HPDE6-E6E7 (cell line): ENCODE data around the gene NUP188.
A peak's percentile ranks its signal among the peaks of the same experiment; 100 is the strongest.
"Not testable (repeated sequence)": the region's sequence is repeated elsewhere in the genome, so short reads cannot be mapped to it uniquely, and the experiment has no call there.

Experiments used
- DNase-seq: peaks from one replicate; pipeline ENCODE4 v3.0.0; 2011; ENCODE audit warnings: missing footprints; ENCODE audit errors: extremely low spot score

NUP188 gene

DNA sequence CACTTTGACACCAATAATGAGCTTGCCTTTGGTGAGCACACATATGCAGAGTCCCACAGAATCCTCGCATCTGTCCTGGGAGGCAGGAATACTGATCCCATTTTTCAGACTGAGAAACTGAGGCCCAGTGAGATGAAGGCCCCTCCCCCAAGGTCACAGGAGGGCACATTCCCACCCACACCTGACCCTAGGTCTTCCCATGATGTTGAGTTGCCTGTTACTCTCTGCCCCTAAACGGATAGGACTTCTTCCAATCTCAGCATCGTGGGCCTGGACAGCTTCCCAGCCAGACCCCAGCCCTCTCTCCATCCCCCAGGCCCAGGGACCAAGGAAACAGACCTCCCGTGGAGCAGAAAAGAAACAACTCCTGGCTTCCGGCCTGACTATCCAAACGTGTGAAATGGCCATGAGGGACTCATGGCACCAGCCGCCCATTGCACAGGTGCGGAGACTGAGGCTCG, 79.8 kb downstream of the NUP188 start:
- no peak for DNase-seq

DNA sequence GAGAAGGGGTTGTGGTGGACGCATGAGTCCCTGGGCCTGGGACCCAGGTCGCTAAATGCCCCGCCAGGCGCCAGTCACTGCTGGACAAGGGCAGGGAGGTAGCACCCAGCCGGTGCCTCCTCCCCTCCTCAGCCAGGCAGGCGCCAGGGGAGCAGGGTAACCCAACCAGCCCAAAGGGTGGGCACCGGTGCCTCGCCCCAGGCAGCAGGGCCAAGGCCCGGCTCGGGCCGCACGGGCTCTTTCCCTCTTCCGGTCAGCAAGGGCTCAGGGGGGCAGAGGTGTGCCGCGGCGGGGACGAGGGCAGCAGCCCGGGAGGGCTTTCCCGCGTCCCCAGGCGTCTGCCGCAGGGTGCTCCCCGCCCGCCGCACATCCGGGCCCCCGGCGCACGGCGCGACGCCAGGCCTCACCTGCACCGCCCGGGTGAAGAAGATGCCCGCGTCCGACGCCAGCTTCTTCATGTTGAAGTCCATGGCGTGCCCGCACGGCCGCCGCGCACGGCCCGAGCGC, 80.2 kb downstream of the NUP188 start:
- DNase-seq: peak; percentile 47

DNA sequence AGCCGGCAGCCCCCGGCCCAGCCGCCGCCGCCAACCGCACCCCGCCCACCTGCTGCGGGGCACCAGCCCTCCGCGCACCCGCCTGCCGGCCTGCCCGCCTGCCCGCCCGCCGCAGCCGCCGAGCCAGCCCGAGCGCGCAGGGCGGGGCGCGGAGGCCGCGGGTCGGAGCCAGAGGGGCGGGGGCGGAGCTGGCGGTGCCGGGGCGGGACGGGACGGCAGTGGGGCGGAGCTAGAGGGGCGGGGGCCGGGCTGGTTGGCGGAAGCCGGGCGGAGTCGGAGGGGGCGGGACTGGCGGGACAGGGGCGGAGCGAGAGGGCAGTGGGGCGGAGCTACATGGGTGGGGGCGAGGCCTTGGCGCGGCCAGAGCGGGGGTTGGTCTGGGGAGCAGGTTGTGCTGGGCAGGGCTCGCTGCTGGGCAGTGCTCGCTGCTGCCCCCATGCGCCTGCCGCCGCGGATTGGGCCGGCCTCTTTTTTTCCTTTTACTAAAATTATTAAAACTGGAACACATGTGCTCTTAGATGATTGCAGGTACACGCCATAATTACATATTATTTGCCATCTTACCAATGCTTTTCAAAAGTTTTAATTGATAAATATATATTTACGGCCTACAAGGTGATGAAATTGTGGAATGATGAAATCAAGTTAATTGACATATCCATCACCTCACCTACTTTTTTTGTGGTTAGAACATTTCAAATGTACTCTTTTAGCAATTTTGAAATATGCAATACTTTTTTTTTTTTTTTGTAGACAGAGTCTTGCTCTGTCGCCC, 80.9 kb downstream of the NUP188 start, which contains the start of gene SH3GLB2:
SH3GLB2 (minus strand) TSS at position 140 of the 775 bp plus-strand sequence. CDS start 177 bp downstream, outside the sequence.
- peak; percentile 89 for DNase-seq

DNA sequence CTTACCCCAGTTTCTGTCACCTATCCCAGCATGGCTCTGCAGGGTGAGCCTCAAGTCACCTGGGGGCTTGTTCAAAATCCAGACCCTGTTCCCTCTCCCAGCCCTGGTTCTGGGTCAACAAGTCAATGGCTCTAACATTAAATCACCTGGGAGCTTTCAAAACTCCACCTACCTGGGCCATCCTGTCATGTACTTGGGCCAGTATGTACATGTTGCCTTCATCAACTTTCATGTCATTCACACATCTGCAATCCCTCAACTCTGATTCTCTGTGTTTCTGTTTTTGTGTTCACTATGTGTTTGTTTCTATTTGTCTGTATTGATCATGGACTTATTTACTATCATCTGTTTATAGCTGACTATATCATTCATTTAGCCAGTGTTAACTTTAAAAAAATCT, 82.7 kb downstream of the NUP188 start:
- DNase-seq: peak; percentile 36

DNA sequence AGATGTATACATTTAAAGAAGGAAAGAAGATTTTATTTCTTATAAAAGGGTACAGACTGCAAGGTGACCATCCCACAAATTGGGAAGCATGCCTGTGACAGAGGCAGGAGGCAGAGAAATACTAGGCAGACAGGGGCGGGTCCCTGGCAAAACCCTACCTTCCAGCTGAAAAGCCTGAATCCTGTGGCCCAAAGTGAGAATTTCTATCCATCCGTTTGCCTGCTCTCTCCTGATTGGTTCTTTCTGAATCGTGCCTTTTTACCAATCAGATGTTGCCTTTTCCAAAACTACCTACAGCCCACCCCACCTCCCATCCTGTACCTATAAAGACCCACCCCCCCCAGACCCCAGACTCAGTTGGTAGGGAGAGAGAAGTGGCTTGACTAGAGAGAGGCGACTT, 84.0 kb downstream of the NUP188 start:
- no peak for DNase-seq

DNA sequence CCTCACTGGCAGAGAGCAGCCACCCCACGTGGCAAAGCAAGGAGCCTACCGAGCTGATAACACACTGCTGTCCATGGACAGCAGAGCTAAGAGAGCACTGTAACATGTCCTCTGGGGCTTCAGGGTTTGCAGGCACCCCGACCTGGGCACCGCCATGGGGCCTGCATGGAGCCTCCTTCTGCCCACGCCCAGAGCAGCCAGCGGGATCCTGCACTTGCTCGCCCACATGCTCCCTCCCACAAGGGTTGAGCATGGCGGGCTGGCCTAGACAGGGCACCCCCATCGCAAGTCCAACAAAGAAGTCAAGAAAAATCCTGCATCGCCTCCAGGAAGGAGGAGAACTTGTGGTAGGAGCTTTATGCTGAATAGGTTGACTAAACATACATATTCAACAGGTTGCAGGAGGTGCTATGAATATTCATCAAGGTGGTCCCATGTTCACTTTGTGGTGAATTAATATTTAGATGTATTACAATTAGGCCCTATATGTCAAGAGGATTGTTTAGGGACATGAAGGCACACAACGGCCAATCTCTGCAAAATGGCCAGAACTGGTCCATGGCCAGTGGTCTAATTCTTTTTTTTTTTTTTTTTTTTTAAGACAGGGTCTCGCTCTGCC, 85.2 kb downstream of the NUP188 start:
- DNase-seq: no peak

DNA sequence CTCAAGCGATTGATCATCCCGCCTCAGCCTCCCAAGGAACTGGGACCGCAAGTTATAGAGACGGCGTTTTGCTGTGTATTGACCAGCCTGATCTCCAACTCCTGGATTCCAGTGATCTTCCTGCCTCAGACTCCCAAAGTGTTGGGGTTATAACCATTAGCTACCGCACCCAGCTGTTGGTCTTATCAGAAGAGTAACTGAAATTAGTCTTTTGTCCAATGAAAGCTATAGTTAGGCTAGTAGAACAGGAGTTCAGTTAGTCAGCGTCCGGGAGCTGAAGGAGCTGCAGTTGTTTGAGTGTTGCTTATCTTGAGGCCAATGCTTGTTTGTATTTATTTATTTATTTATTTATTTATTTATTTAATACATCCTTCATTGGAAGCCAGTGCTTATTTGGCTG, 85.7 kb downstream of the NUP188 start:
- DNase-seq: no peak

DNA sequence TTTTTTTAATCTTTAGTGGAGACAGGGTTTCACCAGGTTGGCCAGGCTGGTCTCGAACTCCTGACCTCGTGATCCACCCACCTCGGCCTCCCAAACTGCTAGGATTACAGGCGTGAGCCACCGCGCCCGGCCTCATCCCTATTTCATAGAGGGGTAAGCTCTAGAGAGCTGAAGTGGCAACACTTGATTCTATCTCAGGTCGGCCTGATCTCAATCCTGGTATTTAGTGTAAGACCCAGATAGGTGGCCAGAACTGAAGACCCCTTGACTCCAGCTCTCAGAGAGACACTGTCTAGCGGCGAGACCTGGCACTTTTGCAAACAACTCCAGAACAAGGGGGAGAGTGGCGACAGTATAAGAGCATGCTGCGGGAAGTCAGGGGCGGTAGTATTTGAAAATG, 88.3 kb downstream of the NUP188 start:
- DNase-seq: not testable (repeated sequence)

DNA sequence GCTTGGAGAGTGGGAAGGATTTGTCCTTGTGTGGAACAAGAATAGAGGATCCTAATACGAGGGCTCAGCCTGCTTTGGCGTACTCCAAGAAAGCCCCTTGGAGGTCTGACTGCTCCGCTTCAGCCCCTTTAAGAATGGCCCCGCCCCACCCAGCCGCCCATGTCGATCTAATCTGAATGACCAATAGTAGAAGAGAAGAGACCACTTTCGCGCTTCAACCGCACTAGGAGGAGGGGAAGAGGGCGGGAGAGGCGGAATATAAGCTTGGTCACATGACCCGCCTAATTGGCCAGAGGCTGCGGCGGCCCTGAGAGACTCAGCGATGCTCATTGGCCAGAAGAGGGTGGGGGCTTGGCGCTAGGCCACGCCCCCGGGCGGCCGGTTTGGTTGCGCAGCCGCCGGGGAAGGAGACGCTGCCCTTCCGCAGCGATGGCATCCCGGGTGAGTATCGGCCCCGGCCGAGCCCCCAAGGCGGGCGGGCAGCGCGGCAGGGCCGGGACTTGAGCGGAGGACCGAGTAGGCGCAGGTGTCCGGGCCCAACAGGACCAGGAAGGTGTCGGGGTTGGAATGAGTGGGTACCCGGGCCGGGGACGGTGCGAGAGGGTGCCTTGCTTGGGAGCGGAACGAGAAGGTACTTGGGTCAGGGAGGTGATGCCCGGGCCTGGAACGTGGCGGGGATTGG, 88.9 kb downstream of the NUP188 start, which contains the start of gene MIGA2:
MIGA2 (plus strand) TSS at position 386 of the 682 bp plus-strand sequence. CDS start 3,969 bp downstream, outside the sequence.
- DNase-seq: peak; percentile 99

DNA sequence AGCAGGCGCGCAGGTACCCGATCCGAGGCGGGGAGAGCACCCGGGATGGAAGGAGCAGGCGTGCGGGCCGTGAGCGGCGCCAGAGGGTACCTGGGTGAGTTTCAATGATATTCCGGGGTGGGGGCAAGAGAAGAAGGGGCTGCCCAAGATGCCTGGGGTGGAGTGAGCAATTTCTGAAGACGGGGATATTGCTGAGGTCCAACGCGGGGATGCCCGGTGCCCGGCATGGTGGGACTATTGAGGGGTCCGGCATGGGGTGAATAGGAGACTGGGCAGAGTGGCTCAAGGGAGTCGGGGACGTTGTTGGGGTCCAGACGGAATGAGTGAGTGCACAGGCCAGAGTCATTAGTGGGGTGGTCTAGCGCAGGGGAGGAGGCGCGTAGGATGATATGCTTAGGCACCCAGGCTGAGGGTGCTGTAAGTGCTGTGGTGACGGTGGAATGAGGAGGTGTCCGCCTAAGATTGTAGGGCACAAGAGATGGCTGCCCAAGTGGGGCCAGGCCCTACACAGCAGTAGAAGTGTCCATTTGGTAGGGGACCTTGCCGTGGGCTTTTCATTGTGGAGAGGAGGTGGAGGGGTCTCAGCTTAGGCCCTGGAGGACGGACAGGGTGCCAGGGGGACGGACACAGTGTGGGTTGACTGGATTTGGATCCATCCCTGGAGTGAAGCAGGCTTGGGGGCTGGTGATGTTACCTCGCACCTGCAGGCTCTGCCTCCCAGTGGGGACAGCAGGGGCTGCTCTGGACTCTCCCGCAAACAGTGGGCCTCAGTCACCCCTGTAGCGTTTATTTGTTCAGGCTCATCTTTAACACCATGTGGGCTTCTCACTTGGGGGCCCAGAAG, 89.6 kb downstream of the NUP188 start:
- DNase-seq: no peak

DNA sequence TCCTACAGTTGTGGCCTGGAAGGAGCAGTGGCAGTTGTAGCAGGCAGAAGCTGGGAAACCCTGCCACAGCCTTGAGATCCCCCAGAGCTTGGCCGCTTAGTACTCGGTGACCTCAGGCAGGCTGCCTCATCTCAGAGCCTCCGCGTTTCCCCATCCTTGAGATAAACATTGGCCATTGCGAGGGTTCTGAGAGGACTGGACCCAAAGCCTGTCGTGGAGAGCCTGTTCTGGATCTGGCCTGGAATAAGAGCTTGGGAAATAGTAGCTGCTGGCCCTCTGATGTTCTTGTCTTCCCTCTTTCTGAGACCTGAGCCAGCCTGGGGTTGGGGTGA, 90.2 kb downstream of the NUP188 start:
- DNase-seq: no peak

DNA sequence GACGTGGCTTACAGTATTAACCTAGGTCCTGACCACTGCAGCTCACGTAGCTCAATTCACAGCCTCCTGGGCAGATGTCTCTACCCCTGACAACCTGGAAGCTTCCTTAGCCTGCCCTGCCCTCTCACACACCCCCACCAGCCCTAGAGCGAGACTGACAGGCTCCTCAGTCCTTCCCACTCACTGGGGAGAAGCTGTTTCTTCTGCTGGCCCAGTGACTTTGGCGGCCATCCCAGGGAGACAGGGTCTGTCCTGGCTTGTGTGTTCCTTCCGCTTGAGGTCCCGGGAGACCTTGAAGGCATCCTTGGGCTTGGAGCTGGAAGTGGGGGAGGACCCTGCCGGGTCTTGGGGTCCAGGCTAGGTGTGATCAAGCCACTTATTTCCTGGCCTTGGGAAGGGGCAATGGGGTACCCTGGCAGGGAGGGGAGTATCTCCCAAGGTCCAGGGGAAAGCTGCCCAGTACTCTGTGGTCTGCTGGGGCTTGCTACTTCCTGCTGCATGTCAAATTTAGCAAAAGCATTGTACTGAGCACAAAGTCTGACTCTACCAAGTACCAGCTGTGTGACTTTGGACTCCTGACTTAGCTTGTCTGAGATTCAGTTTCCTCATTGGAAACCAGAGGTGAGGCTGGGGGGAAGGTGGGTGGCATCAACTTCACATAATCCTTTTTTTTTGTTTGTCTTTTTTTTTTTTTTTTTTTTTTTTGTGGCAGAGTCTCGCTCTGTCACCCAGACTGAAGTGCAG, 90.8 kb downstream of the NUP188 start:
- no peak for DNase-seq

DNA sequence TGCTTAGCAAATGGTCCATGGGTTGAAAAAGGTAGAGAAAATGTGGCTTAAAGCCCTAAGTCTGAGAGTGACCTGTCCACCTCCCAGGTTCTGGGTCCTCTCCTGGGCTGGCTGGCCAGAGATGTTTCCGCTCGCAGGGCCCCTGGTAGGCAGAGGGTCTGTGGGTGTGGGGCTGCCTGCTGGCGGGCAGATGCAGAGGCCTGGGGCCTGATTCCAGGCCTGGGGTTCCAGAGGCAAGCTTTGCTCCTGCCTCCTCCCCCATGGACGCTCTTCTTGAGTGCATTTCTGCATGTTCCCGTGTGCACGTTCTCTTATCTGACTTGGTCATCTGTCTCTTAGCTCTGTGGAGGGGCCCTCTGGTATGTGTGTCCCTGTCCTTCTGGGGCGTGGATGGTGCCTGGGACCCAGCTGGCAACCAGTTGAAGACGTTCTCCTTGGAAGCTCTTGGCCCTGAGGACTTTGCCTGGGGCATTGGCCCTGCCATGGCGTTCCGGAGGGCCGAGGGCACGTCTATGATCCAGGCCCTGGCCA, 92.7 kb downstream of the NUP188 start:
- DNase-seq: no peak

DNA sequence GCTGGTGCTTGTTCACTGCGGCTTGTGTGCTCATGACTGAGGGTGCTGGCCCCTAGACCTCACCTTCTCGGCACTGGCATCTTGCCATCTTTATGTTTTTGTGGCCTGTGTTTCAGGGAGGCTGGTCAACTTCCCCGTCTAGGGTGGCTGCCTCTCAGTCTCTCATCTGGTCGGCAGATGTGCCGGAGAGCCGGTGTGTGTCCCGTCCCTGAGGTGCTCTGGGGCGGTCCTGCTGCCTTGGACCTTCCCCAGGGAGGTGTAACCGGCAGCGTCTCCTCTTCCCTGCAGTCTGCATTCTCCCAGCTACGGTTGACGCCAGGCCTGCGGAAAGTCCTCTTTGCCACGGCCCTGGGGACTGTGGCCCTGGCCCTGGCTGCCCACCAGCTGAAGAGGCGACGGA, 94.5 kb downstream of the NUP188 start:
- DNase-seq: no peak

DNA sequence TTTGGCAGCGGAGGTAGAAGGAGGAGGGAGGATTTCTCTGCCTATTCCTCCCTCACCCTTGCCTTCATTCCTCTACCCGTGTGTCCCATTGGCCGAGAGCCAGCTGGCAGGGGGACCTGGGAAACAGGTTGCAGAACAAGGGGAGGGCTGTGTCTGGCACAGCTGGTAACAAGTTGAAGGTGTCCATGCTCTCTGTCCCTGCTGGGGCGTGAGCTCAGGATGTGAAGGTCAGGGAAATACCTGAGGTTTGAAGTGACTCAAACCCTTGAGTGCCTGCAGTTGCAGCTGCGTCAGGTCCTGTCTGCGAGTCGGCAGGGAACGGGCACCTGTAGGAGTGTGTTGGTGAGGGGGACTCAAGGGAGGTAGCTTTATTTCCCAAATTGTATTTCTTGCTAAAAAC, 105.1 kb downstream of the NUP188 start:
- DNase-seq: peak; percentile 72

DNA sequence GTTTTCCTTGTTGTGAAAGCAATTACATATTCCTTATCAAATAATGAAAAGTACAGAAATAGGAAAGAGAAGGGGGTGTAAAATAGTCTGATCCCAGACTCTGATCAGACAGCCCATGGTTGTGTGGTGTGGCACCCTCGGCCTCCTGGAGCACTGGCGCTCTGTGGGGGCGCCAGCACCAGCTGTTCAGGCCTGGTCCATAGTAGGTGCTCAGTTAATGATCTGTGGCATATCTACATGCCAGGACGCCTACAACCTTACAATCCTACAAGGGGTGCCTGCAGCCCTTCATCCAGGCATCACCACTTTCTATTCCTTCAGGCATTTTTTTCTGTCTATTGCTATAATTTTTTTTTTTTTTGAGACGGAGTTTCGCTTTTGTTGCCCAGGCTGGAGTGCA, 105.5 kb downstream of the NUP188 start:
- DNase-seq: no peak

DNA sequence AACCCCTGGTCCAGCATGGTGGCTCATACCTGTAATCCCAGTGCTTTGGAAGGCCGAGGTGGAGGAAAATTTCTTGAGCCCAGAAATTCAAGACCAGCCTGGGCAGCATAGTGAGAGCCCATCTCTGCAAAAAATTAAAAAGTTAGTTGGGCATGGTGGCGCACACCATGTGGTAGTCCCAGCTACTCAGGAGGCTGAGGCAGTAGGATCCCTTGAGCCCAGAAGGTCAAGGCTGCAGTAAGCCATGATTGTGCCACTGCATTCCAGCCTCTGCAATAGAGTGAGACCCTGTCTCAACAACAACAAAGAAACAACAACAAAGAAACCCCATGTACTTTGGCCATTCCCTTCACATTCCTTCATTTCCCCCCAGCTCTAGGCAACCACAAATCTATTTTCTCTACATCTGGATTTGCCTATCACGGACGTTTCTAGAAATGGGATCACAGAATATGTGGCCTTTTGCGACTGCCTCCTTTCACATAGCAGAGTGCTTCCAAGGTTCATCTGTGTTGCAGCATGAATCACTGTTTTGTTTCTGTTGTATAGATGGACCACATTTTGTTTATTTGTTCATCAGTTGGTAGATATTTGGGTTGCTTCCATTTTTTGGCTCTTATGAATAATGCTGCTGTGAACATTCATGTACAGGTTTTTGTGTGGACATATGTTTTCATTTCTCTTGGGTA, 106.8 kb downstream of the NUP188 start:
- no peak for DNase-seq
